H7 (cell line): Measurements from ENCODE around the gene AZU1. TPM values are rescaled to one million over a fixed set of nuclear protein-coding genes. Genes with fewer than 3 reads are reported as not detected.
"Not testable (repeated sequence)": the region's sequence is repeated elsewhere in the genome, so short reads cannot be mapped to it uniquely, and the experiment has no call there.

ENCODE experiments used
- DNase-seq: peaks from one replicate; pipeline ENCODE4 v3.0.0; 2012
- H3K27me3 ChIP-seq: 2 replicates; pipeline ENCODE4 v1.6.0; 2011; ENCODE audit warnings: mild to moderate bottlenecking, low read length; ENCODE audit not compliant: control insufficient read depth, insufficient read depth
- H3K36me3 ChIP-seq: replicated peaks from 2 replicates; pipeline ENCODE4 v1.5.1; 2011; ENCODE audit warnings: low read length; ENCODE audit not compliant: control insufficient read depth, insufficient read depth
- H3K4me3 ChIP-seq: 2 replicates; pipeline ENCODE4 v1.5.1; 2011; ENCODE audit warnings: low read depth, mild to moderate bottlenecking, control low read depth, low read length, moderate library complexity; ENCODE audit not compliant: insufficient read depth
- total RNA-seq: library from RNA; depleted of rRNA; stranded (reverse); fragments of >200 nt; shearing (Covaris generic); gene quantifications from 2 replicates; pipeline ENCODE4 v1.2.3, GENCODE V29; 2014

The AZU1 gene
- total RNA-seq, 1 experiment from 2014 or later = 1.3 TPM

DNA sequence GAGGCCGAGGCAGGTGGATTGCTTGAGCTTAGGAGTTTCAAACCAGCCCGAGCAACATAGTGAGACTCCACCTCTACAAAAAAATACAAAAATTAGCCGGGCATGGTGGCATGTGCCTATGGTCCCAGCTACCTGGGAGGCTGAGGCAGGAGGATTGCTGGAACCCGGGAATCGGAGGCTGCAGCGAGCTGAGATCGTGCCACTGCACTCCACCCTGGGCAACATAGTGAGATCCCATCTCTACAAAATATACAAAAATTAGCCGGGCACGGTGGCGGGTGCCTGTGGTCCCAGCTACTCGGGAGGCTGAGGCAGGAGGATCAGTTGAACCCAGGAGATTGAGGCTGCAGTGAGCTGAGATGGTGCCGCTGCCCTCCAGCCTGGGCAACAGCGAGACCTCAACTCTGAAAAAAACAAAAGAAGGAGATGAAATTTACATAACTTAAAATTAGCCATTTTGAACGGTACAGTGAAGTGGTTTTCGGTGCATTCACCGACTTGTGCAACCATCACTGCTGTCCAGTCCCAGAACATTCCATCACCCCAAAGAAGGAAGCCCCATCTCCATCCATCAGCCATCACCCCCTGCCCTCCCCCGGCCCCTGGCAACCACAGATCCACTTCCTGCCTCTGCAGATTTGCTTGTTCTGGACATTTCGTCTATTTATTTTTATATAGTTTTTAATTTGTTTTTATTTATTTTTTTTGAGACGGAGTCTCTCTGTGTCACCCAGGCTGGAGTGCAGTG, 1.6 kb upstream of the AZU1 start:
- Histone ChIP-seq H3K4me3 (no peak overlapping the region), H3K36me3 (no peaks in the 10 kb centered on the region), H3K27me3 (no peaks in the 10 kb centered on the region)
- peak; percentile 16 for DNase-seq

DNA sequence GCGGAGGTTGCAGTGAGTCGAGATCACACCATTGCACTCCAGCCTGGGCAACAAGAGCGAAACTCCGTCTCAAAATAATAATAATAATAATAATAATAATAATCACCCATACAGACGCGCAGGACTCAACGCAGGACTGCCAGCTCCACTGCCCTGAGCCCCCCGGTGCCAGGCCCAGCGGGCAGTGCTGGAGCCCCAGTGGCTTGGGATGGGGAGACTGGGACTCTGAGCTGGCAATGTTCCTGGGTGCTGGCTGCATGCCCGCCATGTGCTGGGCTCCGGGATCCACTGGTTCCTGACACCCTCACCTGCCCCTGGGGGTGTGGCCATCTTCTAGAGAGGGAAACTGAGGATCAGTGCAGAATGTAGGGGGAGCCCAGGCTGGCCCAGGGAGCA, 325 bp upstream of the AZU1 start:
- DNase-seq = no peak
- H3K4me3 ChIP-seq = no peak overlapping the region
- no peaks in the 10 kb centered on the region for H3K36me3 ChIP-seq
- H3K27me3 ChIP-seq = no peaks in the 10 kb centered on the region

DNA sequence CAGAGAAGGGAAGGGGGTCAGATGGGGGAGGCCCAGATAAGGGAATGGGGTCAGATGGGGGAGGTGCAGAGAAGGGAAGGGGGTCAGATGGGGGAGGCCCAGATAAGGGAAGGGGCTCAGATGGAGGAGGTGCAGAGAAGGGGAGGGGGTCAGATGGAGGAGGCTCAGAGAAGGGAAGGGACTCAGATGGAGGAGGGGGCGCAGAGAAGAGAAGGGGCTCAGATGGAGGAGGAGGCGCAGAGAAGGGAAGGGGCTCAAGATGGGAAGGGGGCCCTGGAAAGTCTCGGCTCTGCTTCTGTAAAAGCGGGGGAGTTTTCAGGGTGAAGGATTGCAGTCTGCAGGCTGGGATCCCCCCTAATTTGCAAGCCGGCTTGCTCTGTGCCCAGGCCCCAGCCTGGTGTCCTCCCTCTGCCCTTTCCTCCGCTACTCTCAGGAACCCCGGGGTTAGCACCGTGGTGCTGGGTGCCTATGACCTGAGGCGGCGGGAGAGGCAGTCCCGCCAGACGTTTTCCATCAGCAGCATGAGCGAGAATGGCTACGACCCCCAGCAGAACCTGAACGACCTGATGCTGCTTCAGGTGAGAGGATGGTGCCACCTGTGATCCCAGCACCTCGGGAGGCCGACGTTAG, 1.6 kb downstream of the AZU1 start:
- Histone ChIP-seq H3K4me3 (no peak overlapping the region), H3K27me3 (no peaks in the 10 kb centered on the region), H3K36me3 (no peaks in the 10 kb centered on the region)
- no peak for DNase-seq

DNA sequence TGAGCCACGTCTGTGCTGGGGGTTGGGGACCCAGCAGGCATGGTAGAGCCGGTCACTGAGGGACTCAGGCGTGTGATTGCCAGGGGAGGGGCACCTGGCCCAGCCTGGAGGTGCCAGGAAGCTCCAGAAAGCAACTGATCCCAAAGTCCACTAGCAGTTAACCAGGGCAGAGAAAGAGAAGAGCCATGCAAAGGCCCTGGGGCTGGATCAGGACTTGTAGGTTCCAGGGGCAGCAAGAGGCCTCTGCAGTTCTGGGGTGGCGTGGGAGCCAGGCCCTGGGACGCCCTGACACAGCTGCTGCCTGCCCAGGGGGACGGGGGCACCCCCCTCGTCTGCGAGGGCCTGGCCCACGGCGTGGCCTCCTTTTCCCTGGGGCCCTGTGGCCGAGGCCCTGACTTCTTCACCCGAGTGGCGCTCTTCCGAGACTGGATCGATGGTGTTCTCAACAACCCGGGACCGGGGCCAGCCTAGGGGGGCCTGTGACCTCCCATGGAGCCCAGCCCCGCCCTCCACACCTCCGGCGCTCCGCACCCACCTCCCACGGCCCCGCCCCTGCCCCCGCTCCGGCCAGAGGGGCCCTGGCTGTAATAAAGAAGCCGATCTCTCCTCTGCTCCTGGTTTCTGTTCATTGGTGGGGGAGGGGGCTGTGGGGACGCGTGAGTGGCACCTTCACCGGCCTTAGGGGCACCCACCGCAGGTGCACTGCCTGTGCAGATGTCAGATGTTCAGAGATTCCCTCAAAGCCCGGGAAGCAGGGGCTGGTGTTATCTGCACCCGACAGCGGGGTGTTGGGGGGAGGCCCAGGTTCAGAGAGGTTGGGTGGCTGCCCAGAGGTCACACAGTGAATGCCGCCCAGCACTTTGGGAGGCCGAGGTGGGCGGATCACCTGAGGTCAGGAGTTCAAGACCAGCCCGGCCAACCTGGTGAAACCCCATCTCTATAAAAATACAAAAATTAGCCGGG, 4.1 kb downstream of the AZU1 start:
- no peaks in the 10 kb centered on the region for H3K36me3 ChIP-seq
- DNase-seq = no peak

DNA sequence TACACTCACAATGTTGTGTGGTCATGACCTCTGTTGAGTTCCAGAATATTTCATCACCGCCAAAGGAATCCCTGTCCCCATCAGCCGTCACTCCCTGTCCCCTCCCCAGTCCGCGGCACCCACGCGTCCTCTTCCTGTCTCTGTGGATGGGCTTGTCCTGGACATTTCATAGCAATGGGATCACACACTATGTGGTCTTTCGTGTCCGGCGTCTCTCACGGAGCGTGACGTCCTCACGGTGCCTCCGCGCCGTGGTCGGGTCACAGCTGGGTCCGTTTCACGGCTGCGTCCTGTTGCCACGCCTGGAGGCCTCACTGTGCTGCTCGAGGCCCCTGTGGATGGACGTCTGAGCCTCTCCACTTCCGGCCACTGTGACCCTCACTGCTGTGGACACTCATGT, 6.6 kb downstream of the AZU1 start:
- no peak overlapping the region for H3K4me3 ChIP-seq
- H3K27me3 ChIP-seq = no peaks in the 10 kb centered on the region
- no peak for DNase-seq
- H3K36me3 ChIP-seq = no peaks in the 10 kb centered on the region

More for the DNA sequence above, 4.1 kb downstream of the AZU1 start:
- Histone ChIP-seq H3K27me3 (no peaks in the 10 kb centered on the region), H3K4me3 (no peak overlapping the region)

DNA sequence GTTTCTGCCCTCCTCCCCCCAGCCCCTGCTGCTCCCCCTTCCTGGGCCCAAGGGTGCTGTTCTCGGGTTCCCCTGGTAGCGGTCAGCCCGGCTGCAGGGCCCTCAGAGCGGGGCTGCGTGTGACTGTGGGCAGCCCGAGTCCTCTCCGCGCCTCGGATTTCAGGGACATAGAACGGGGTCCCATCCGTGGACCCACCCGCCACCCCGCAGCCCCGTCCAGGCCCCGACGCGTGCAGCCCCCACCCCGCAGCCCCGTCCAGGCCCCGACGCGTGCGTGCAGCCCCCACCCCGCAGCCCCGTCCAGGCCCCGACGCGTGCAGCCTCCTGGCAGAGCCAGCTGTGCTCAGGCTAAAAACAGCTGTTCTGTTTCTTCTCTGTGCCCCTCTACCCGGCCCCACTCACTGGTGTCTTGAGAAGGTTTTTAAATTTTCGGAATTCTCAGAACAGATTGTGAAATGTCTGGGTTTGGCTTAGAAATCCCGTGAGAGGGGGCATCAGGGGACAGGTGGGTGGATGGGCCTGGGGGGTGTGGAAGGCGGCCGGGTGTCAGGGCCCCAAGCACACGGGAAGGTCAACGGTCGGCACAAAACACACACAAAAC, 7.7 kb downstream of the AZU1 start:
- Histone ChIP-seq H3K27me3 (no peaks in the 10 kb centered on the region), H3K4me3 (no peak overlapping the region), H3K36me3 (no peaks in the 10 kb centered on the region)
- DNase-seq = peak; percentile 71

DNA sequence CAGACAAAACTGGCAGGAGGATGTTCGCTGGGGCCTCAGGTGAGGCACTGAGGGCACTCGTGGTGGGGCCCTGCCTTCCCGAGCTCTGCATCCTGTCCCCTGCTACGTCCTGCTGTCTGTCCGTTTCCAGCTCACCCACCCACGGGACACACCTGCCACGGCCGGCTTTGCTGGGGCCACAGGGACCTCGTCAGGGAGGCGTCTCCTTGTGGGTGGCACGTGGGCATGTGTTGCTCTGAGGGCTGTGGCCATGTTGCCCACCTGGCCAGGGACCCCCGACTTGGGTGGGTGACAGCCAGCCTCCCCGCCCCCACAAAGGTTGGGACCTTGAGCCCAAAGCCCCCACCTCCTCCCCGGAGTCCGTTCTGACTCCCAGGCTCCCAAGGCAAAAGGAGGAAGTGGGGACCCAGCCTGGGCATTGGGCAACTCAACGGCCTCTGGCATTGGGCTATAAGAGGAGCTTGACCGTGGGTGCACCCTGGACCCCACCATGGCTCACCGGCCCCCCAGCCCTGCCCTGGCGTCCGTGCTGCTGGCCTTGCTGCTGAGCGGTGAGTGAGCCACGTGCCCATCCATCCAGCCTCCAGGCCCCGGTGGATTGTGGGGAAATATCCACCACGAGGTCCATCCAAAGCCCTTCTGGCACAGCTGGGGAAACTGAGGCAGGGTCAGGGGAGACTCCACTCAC, 13.0 kb downstream of the AZU1 start, which contains the start of gene PRTN3:
TSS of gene PRTN3 (plus strand) at position 481 of the 688 bp plus-strand sequence. CDS start at position 491, 10 bp downstream.
- H3K36me3 ChIP-seq = no peaks in the 10 kb centered on the region
- H3K4me3 ChIP-seq = no peak within 1 kb of the TSS
- peaks cover 15% of the 10 kb centered on the region for H3K27me3 ChIP-seq
- no peak for DNase-seq

DNA sequence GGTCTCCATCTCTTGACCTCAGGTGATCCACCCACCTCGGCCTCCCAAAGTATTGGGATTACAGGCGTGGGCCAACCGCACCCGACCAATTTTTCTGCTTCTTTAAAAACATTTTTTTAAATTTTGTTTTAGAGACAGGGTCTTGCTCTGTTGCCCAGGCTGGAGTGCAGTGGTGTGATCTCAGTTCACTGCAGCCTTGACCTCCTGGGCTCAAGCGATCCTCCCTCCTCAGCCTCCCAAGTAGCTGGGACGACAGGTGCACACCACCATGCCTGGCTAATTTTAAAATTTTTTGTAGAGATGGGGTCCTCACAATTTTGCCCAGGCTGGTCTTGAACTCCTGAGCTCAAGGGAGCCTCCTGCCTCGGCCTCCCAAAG, 15.2 kb downstream of the AZU1 start:
- DNase-seq, H3K4me3 ChIP-seq: not testable (repeated sequence)

DNA sequence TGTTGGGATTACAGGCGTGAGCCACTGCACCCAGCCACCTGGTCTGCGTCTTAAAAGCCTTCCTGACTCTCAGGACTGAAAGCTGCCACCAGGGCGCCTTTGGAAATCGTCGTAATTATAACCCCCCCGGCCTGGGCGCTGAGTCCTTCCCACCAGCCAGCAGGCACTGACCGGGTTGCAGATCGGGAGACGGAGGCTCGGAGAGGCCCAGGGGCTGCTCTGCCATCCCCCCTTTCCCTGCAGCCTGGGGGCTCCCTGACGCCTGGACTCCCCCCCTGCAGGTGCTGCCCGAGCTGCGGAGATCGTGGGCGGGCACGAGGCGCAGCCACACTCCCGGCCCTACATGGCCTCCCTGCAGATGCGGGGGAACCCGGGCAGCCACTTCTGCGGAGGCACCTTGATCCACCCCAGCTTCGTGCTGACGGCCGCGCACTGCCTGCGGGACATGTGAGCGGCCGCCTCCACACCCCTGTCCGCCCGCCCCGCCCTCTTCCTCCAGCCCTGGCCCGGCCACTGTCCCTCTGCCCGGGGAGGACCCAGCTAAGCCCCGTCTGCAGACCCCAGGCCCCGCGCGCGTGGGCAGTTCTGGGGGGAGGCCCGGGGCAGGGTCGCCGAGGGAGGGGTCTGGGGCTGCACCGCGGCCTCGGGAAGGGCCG, 15.7 kb downstream of the AZU1 start:
- H3K4me3 ChIP-seq = peak overlapping the region; percentile 32
- no peaks in the 10 kb centered on the region for H3K36me3 ChIP-seq
- H3K27me3 ChIP-seq = peaks cover 15% of the 10 kb centered on the region
- peak; percentile 87 for DNase-seq

More for the DNA sequence above, 15.2 kb downstream of the AZU1 start:
- peaks cover 15% of the 10 kb centered on the region for H3K27me3 ChIP-seq
- H3K36me3 ChIP-seq = not testable (repeated sequence)

DNA sequence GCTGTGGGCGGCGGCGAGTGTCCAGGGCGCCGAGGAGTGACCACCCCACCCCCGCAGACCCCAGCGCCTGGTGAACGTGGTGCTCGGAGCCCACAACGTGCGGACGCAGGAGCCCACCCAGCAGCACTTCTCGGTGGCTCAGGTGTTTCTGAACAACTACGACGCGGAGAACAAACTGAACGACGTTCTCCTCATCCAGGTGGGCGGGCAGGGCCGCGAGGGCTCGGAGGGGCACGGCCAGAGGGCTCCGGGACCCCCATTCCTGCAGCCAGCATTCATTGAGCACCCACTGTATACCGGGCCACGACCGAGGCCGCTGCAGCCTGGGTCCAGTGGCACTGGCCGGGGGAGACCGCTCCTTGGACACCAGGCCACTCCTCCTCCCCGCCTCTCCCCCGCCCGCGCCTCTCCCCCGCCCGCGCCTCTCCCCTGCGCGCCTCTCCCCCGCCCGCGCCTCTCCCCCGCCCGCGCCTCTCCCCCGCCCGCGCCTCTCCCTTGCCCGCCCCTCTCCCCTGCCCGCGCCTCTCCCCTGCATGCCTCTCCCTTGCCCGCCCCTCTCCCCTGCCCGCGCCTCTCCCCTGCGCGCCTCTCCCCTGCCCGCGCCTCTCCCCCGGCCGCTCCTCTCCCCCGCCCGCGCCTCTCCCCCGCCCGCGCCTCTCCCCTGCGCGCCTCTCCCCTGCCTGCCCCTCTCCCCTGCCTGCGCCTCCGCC, 16.4 kb downstream of the AZU1 start:
- Histone ChIP-seq H3K4me3 (peak overlapping the region; percentile 32), H3K27me3 (peaks cover 15% of the 10 kb centered on the region), H3K36me3 (no peaks in the 10 kb centered on the region)
- peak; percentile 73 for DNase-seq

DNA sequence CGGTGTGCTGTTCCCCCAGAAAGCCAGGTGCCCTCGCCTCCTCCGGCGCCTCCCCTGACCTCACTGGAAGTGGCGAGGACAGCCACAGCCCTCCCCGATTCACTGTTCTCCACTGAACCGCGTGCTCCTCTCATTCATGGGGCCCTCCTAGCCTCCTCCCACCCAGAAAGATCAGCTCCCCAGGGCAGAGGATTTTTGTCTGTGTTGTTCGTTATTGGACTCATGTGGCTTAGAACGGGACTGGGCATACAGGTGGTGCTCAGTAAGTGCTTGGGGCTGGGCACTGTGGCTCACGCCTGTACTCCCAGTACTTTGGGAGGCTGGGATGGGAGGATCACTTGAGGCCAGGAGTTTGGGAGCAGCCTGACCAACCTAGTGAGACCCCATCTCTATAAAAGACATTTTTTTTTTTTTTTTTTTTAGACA, 16.9 kb downstream of the AZU1 start:
- peak; percentile 74 for DNase-seq
- Histone ChIP-seq H3K27me3 (peaks cover 15% of the 10 kb centered on the region), H3K36me3 (no peaks in the 10 kb centered on the region), H3K4me3 (no peak overlapping the region)

DNA sequence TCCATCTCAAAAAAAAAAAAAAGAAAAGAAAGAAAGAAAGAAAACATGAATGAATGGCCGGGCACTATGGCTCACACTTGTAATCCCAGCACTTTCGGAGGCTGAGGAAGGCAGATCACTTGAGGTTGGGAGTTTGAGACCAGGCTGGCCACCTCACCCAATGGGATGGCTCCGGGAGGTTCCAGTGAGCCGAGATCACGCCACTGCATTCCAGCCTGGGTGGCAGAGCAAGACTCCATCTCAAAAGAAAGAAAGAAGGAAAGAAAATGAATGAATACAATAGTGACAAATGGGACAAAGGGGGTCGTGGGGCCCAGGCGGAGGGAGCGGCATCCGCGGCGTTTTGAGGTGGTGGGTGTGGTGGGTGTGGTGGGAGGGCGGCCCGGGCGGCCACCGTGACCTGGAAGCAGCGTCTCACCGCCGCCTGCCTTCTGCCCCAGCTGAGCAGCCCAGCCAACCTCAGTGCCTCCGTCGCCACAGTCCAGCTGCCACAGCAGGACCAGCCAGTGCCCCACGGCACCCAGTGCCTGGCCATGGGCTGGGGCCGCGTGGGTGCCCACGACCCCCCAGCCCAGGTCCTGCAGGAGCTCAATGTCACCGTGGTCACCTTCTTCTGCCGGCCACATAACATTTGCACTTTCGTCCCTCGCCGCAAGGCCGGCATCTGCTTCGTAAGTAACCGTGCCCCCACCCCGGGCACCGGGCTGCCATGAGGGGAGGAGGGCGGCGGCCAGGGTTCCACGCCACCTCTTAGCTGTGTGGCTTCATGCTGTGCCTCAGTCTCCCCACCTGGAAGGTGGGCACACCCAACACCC, 18.3 kb downstream of the AZU1 start:
- H3K4me3 ChIP-seq = no peak overlapping the region
- DNase-seq = no peak
- no peaks in the 10 kb centered on the region for H3K36me3 ChIP-seq
- H3K27me3 ChIP-seq = peaks cover 15% of the 10 kb centered on the region
